Stimulated activated CD8-positive, alpha-beta memory T cell treated with anti-CD3 and anti-CD28 coated beads, Interleukin-4, amount 100 ng/mL, for 24 hours (primary cell): ENCODE measurements around the gene NR4A1.

Source experiments
- DNase-seq: peaks from one replicate; pipeline ENCODE4 v3.0.0-alpha.2; 2020; ENCODE audit warnings: low read depth

Gene NR4A1

GRCh38 chr12:52050758-52051541 lies at the start of gene NR4A1:
Gene NR4A1 (plus strand): TSS chr12:52051442. CDS start chr12:52054329, 2,887 bp downstream.
- DNase-seq = peak; percentile 99

- DNase-seq = no peak
Measured at GRCh38 chr12:52003016-52003550, 48.2 kb upstream of the NR4A1 start.

GRCh38 chr12:52003591-52003990 lies 47.7 kb upstream of the NR4A1 start:
- DNase-seq = no peak

GRCh38 chr12:52004042-52004648 lies 47.1 kb upstream of the NR4A1 start:
- DNase-seq = no peak

- no peak for DNase-seq
Measured at GRCh38 chr12:52005218-52005902, 45.9 kb upstream of the NR4A1 start.

- DNase-seq = no peak
Measured at GRCh38 chr12:52005903-52006703, 45.1 kb upstream of the NR4A1 start.

- peak; percentile 68 for DNase-seq
Measured at GRCh38 chr12:52006726-52007157, 44.5 kb upstream of the NR4A1 start, which contains the start of gene TAMALIN. Gene TAMALIN (plus strand): TSS chr12:52006946. CDS start chr12:52007020, 74 bp downstream.

GRCh38 chr12:52007158-52007921 lies 43.9 kb upstream of the NR4A1 start:
- DNase-seq = no peak

GRCh38 chr12:52007982-52008510 lies 43.2 kb upstream of the NR4A1 start:
- DNase-seq = no peak

- DNase-seq = no peak
Measured at GRCh38 chr12:52009081-52009751, 42.0 kb upstream of the NR4A1 start.

- DNase-seq = no peak
Measured at GRCh38 chr12:52010152-52010622, 41.1 kb upstream of the NR4A1 start.

- DNase-seq = no peak
Measured at GRCh38 chr12:52010692-52011601, 40.3 kb upstream of the NR4A1 start.

GRCh38 chr12:52011602-52012214 lies 39.5 kb upstream of the NR4A1 start:
- DNase-seq = no peak

GRCh38 chr12:52013626-52014310 lies 37.5 kb upstream of the NR4A1 start:
- no peak for DNase-seq

GRCh38 chr12:52014567-52015530 lies 36.4 kb upstream of the NR4A1 start:
- DNase-seq = no peak

- DNase-seq = no peak
Measured at GRCh38 chr12:52015532-52016041, 35.7 kb upstream of the NR4A1 start.
